ENCODE measurements around the gene MACROD2.

- peak; percentile 28 to 56 for TF ChIP-seq CTCF (conservative IDR thresholded peaks at IDR 0.05 in 1 of 2, IDR thresholded peaks at IDR 0.05 in 1 of 2; ENCODE audit: extremely low read depth in 1 of 2, insufficient read depth in 1 of 2, low read depth in 1 of 2, low read length in 2 of 2)
- TF ChIP-seq EZH2 (IDR thresholded peaks at IDR 0.05; ENCODE audit: borderline replicate concordance, low read length) = no peak
Observed at GRCh38 chr20:14264869-14265268, 269.6 kb downstream of the MACROD2 start.

All from mammary epithelial cell (primary cell).